C4-2B (cell line): ENCODE data around the gene INPP4B.

Experiments
- CTCF ChIP-seq: fragments of 450-650 bp; conservative IDR thresholded peaks from 2 replicates; pipeline ENCODE4 v1.5.1; 2017; ENCODE audit warnings: mild to moderate bottlenecking
- ZFX ChIP-seq: fragments of 450-650 bp; IDR thresholded peaks from 2 replicates; pipeline ENCODE4 v1.6.1; 2017

- TF ChIP-seq CTCF: no peak
- TF ChIP-seq ZFX: no peak
Observed at GRCh38 chr4:142463206-142463605, 382.9 kb downstream of the INPP4B start.
